Caco-2 (cell line): ENCODE measurements around the gene TPX2. TPM values are rescaled to one million over a fixed set of nuclear protein-coding genes. Genes with fewer than 3 reads are reported as not detected.

Experiments
- BruUV-seq: library from RNA; stranded (reverse); fragments of 400-500 nt; replicated peaks from 2 replicates; lab custom pipeline; 2021; lab: Mats Ljungman, UMichigan
- CTCF ChIA-PET: fragments of 300-600 bp; sonication (Branson Sonifier 250); formaldehyde crosslinking; loops from one replicate; lab custom pipeline; 2022; ENCODE audit warnings: antibody characterized with exemption; lab: Charles Lee
- POLR2A ChIA-PET: fragments of 300-600 bp; sonication (Branson Sonifier 250); formaldehyde crosslinking; loops from one replicate; lab custom pipeline; 2022; ENCODE audit warnings: antibody characterized with exemption; lab: Charles Lee
- DNase-seq, 2 experiments: peaks; one replicate each; pipeline versions ENCODE4 v3.0.0 to v3.0.0-alpha.2; 2020 to 2022
- H3K27me3 ChIP-seq: replicated peaks from 2 replicates; pipeline ENCODE4 v1.6.0; 2011; ENCODE audit warnings: low read length; ENCODE audit not compliant: control insufficient read depth, insufficient read depth
- H3K36me3 ChIP-seq: 2 replicates; pipeline ENCODE4 v1.5.1; 2011; ENCODE audit warnings: low read length; ENCODE audit not compliant: control insufficient read depth, insufficient read depth
- H3K4me1 ChIP-seq: fragments of 250-450 bp; sonication (Bioruptor Pico); 2 replicates; pipeline ENCODE4 v1.5.1; 2020; ENCODE audit warnings: mild to moderate bottlenecking
- H3K4me3 ChIP-seq: 2 replicates; pipeline ENCODE4 v1.5.1; 2011; ENCODE audit warnings: low read depth, mild to moderate bottlenecking, control low read depth, low read length
- H3K9me3 ChIP-seq: fragments of 250-450 bp; sonication (Bioruptor Pico); 2 replicates; pipeline ENCODE4 v1.5.1; 2020; ENCODE audit warnings: mild to moderate bottlenecking, moderate library complexity
- H3K27ac Mint-ChIP-seq: one replicate; pipeline ENCODE4 v1.8.0; 2022; ENCODE audit warnings: mixed read lengths; ENCODE audit not compliant: unreplicated experiment
- H3K27me3 Mint-ChIP-seq: one replicate; pipeline ENCODE4 v1.8.0; 2022; ENCODE audit warnings: mixed read lengths; ENCODE audit not compliant: insufficient read depth, unreplicated experiment
- H3K36me3 Mint-ChIP-seq: one replicate; pipeline ENCODE4 v1.8.0; 2022; ENCODE audit warnings: mild to moderate bottlenecking, mixed read lengths; ENCODE audit not compliant: insufficient read depth, unreplicated experiment
- H3K4me1 Mint-ChIP-seq: one replicate; pipeline ENCODE4 v1.8.0; 2022; ENCODE audit warnings: low read depth, mixed read lengths; ENCODE audit not compliant: unreplicated experiment
- H3K4me3 Mint-ChIP-seq: one replicate; pipeline ENCODE4 v1.8.0; 2022; ENCODE audit warnings: mild to moderate bottlenecking, moderate library complexity, mixed read lengths; ENCODE audit not compliant: unreplicated experiment
- H3K9me3 Mint-ChIP-seq: one replicate; pipeline ENCODE4 v1.8.0; 2022; ENCODE audit warnings: mixed read lengths; ENCODE audit not compliant: unreplicated experiment
- CTCF ChIP-seq, 2 experiments: fragments of 200-600 bp in 1 of 2; IDR thresholded peaks; 1 replicate in 1 of 2; 2 replicates in 1 of 2; pipeline versions ENCODE4 v1.5.1 to v1.8.0; 2011 to 2022; ENCODE audit warnings: antibody characterized with exemption in 1 of 2, control low read depth in 1 of 2, inconsistent platforms in 1 of 2, low read depth in 1 of 2, low read length in 1 of 2, mild to moderate bottlenecking in 1 of 2, moderate library complexity in 1 of 2; ENCODE audit not compliant: insufficient read depth in 1 of 2, severe bottlenecking in 1 of 2, unreplicated experiment in 1 of 2
- intact Hi-C: fragments of 100-400 bp; cut with micrococcal nuclease; formaldehyde crosslinking; loops from one replicate; pipeline ENCODE4 v1.10.0; 2022; ENCODE audit not compliant: unreplicated experiment
- total RNA-seq: library from RNA; stranded (reverse); gene quantifications from 2 replicates; pipeline ENCODE4 v1.2.3, GENCODE V29; 2022

TPX2 gene
- total RNA-seq, 1 experiment from 2014 or later: 237 TPM

DNA sequence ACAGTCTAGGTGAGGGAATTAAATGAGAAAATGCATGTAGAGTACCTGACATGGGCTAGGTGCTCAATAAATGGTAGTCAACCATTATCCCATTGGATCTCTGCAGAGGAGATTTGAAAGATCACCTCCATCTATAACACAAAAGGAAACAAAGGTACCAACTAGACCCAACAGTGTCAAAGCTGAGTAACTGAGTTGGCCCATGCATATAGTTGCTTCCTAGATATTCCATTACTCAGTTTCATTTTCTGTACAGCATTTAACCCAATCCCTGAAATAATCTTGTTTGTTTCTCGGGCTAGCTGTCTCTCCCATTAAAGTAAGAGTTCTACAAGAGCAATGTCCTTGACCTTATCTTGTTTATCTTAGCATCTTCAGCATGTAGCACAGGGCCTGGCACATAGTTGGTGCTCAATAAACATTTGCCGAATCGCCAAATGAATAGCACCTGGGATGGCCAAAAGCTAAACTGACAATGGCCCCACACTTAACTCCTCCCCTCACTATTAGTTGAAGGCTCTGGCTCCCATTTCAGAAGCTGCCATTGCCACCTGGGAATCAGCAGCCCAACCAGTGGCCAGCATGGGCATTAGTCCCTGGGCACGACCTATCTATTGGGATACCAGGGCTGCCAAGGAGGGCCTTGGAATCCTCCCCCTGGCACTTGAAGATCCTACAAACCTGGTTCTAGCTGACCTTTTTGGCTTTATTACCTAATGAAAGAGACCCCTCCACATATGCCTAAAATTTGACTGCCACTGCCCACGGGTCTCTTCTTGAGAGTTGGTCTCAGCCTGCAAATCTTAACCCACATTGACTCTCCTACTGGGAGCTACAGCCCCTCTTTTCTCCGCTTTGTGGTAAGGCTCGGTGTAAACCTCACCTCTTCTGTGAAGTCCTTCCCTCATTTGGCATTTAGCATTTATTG is 39.0 kb upstream of the TPX2 start:
- H3K4me1 ChIP-seq: peaks cover 93% of the 10 kb centered on the region
- H3K4me3 Mint-ChIP-seq: peak overlapping the region; percentile 9
- no peak overlapping the region for H3K4me3 ChIP-seq
- ChIA-PET POLR2A (interaction anchor here (0.8 to 5.9 kb wide), 7 partner anchors 14 to 90 kb away, joined by 3 to 59 read pairs (median 5); partner anchors contain the start of gene BCL2L1), CTCF (interaction anchor here (1.4 to 6.8 kb wide), 6 partner anchors 13 to 66 kb away, joined by 4 to 67 read pairs (median 6); partner anchors contain the start of gene BCL2L1)
- peaks cover 16% of the 10 kb centered on the region for H3K36me3 ChIP-seq
- no peaks in the 10 kb centered on the region for H3K9me3 ChIP-seq
- peaks cover 73% of the 10 kb centered on the region for H3K4me1 Mint-ChIP-seq
- no peak for DNase-seq
- H3K27me3 ChIP-seq: no peaks in the 10 kb centered on the region
- BruUV-seq: no TSS peak
- no peak for TF ChIP-seq CTCF (IDR thresholded peaks at IDR 0.05; ENCODE audit: insufficient read depth in 1 of 2, low read depth in 1 of 2, low read length in 1 of 2, severe bottlenecking in 1 of 2, unreplicated experiment in 1 of 2)
- peak overlapping the region; percentile 89 for H3K27ac Mint-ChIP-seq
- no peaks in the 10 kb centered on the region for H3K9me3 Mint-ChIP-seq
- intact Hi-C loops: no loop called here
- H3K27me3 Mint-ChIP-seq: no peaks in the 10 kb centered on the region
- H3K36me3 Mint-ChIP-seq: peaks cover 100% of the 10 kb centered on the region

DNA sequence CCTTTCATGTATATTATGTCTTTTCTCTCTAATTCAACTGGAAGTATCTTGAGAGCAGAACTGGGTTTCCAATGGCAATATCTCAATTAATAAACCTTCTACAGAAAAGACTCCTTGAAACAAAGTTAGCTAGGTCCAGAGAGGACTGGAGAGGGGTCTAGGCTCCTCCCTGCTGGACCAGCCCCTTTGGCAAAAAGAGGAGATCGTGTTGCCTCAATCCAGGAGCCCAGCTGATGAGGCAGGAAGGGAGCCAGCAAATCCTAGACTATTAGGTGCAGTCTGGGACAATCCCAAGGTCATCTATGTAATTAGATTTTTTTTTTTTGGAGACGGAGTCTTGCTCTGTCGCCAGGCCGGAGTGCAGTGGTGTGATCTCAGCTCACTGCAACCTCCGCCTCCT is 38.3 kb upstream of the TPX2 start:
- ChIA-PET POLR2A (interaction anchor here (0.9 to 3.3 kb wide), 2 partner anchors 13 to 19 kb away, joined by 3 to 19 read pairs; no protein-coding TSS in a partner anchor), CTCF (interaction anchor here (1.6 to 2.2 kb wide), 2 partner anchors 12 to 23 kb away, joined by 5 to 7 read pairs; no protein-coding TSS in a partner anchor)
- no TSS peak for BruUV-seq
- no peak for DNase-seq
- no peaks in the 10 kb centered on the region for H3K9me3 Mint-ChIP-seq
- TF ChIP-seq CTCF (IDR thresholded peaks at IDR 0.05; ENCODE audit: insufficient read depth in 1 of 2, low read depth in 1 of 2, low read length in 1 of 2, severe bottlenecking in 1 of 2, unreplicated experiment in 1 of 2): no peak
- peak overlapping the region; percentile 9 for H3K4me3 Mint-ChIP-seq
- Histone ChIP-seq H3K36me3 (peaks cover 12% of the 10 kb centered on the region), H3K4me3 (no peak overlapping the region), H3K4me1 (peaks cover 93% of the 10 kb centered on the region), H3K9me3 (no peaks in the 10 kb centered on the region), H3K27me3 (no peaks in the 10 kb centered on the region)
- H3K4me1 Mint-ChIP-seq: peaks cover 73% of the 10 kb centered on the region
- no peaks in the 10 kb centered on the region for H3K27me3 Mint-ChIP-seq
- peaks cover 100% of the 10 kb centered on the region for H3K36me3 Mint-ChIP-seq
- peak overlapping the region; percentile 89 for H3K27ac Mint-ChIP-seq
- intact Hi-C loops: no loop called here

GRCh38 chr20:31701591-31701990 is 37.5 kb upstream of the TPX2 start:
- ChIA-PET POLR2A (interaction anchor here (1.4 kb wide), 1 partner anchor 18 kb away, joined by 3 read pairs; no protein-coding TSS in a partner anchor), CTCF (interaction anchor here (2.2 kb wide), 1 partner anchor 22 kb away, joined by 5 read pairs; no protein-coding TSS in a partner anchor)
- Histone ChIP-seq H3K27me3 (no peaks in the 10 kb centered on the region), H3K9me3 (no peaks in the 10 kb centered on the region), H3K4me3 (no peak overlapping the region), H3K4me1 (peaks cover 93% of the 10 kb centered on the region), H3K36me3 (peaks cover 17% of the 10 kb centered on the region)
- Mint-ChIP-seq H3K36me3 (peaks cover 100% of the 10 kb centered on the region), H3K9me3 (no peaks in the 10 kb centered on the region), H3K27me3 (no peaks in the 10 kb centered on the region), H3K4me1 (peaks cover 73% of the 10 kb centered on the region), H3K27ac (peak overlapping the region; percentile 89), H3K4me3 (peak overlapping the region; percentile 45)
- intact Hi-C loops: no loop called here
- no peak for TF ChIP-seq CTCF (IDR thresholded peaks at IDR 0.05; ENCODE audit: insufficient read depth in 1 of 2, low read depth in 1 of 2, low read length in 1 of 2, severe bottlenecking in 1 of 2, unreplicated experiment in 1 of 2)
- no peak for DNase-seq
- BruUV-seq: no TSS peak
